DOHH2 (cell line): ENCODE measurements around the gene KIF7.

Source experiments
- H3F3A ChIP-seq: fragments of 200-600 bp; sonication (generic), shearing (Covaris generic); 2 replicates; pipeline ENCODE4 v1.6.0; 2016; ENCODE audit warnings: antibody characterized with exemption, mild to moderate bottlenecking; ENCODE audit not compliant: control insufficient read depth, insufficient read depth
- H3K27ac ChIP-seq: fragments of 200-600 bp; sonication (generic); 2 replicates; pipeline ENCODE4 v1.5.1; 2014; ENCODE audit warnings: low read depth, mild to moderate bottlenecking, low read length, moderate library complexity
- H3K27me3 ChIP-seq: fragments of 200-600 bp; sonication (generic); 2 replicates; pipeline ENCODE4 v1.6.1; 2014; ENCODE audit warnings: mild to moderate bottlenecking, low read length, mixed read lengths; ENCODE audit not compliant: control insufficient read depth
- H3K36me3 ChIP-seq: fragments of 200-600 bp; sonication (generic); 2 replicates; pipeline ENCODE4 v1.6.1; 2014; ENCODE audit warnings: mild to moderate bottlenecking, low read length, moderate library complexity, mixed read lengths; ENCODE audit not compliant: control insufficient read depth
- H3K4me1 ChIP-seq: fragments of 200-600 bp; sonication (generic); 2 replicates; pipeline ENCODE4 v1.6.1; 2014; ENCODE audit warnings: mild to moderate bottlenecking, low read length, mixed read lengths; ENCODE audit not compliant: control insufficient read depth
- H3K4me2 ChIP-seq: fragments of 200-600 bp; sonication (generic); 2 replicates; pipeline ENCODE4 v1.6.0; 2014; ENCODE audit warnings: mild to moderate bottlenecking, low read length, moderate library complexity
- H3K4me3 ChIP-seq: fragments of 200-600 bp; sonication (generic); 2 replicates; pipeline ENCODE4 v1.5.1; 2014; ENCODE audit warnings: mild to moderate bottlenecking, low read length, mixed read lengths
- H3K79me2 ChIP-seq: fragments of 200-600 bp; sonication (generic); 2 replicates; pipeline ENCODE4 v1.6.1; 2014; ENCODE audit warnings: mild to moderate bottlenecking, low read length, mixed read lengths; ENCODE audit not compliant: control insufficient read depth
- H3K9me2 ChIP-seq: fragments of 200-600 bp; sonication (generic); replicated peaks from 2 replicates; pipeline ENCODE4 v1.6.1; 2014; ENCODE audit warnings: mild to moderate bottlenecking, low read length, mixed read lengths; ENCODE audit not compliant: control insufficient read depth
- H3K9me3 ChIP-seq: fragments of 200-600 bp; sonication (generic); 2 replicates; pipeline ENCODE4 v1.6.1; 2014; ENCODE audit warnings: antibody characterized with exemption, low read length, mixed read lengths; ENCODE audit not compliant: control insufficient read depth, insufficient read depth
- H4K20me1 ChIP-seq: fragments of 200-600 bp; sonication (generic); 2 replicates; pipeline ENCODE4 v1.6.0; 2014; ENCODE audit warnings: low read depth, mild to moderate bottlenecking, antibody characterized with exemption, low read length, moderate library complexity; ENCODE audit not compliant: control insufficient read depth, insufficient read depth
- EZH2phosphoT487 ChIP-seq: fragments of 200-600 bp; sonication (generic); IDR thresholded peaks from 2 replicates; pipeline ENCODE4 v1.6.1; 2017; ENCODE audit warnings: borderline replicate concordance, mild to moderate bottlenecking, antibody characterized with exemption, low read length, moderate library complexity, mixed read lengths
- TF ChIP-seq, protein P1 (sequence below): fragments of 200-600 bp; sonication (generic); IDR thresholded peaks from one replicate; pipeline ENCODE4 v1.5.1; 2014; ENCODE audit warnings: antibody characterized with exemption, mild to moderate bottlenecking, low read depth, low read length; ENCODE audit not compliant: poor library complexity, severe bottlenecking

Gene KIF7

DNA sequence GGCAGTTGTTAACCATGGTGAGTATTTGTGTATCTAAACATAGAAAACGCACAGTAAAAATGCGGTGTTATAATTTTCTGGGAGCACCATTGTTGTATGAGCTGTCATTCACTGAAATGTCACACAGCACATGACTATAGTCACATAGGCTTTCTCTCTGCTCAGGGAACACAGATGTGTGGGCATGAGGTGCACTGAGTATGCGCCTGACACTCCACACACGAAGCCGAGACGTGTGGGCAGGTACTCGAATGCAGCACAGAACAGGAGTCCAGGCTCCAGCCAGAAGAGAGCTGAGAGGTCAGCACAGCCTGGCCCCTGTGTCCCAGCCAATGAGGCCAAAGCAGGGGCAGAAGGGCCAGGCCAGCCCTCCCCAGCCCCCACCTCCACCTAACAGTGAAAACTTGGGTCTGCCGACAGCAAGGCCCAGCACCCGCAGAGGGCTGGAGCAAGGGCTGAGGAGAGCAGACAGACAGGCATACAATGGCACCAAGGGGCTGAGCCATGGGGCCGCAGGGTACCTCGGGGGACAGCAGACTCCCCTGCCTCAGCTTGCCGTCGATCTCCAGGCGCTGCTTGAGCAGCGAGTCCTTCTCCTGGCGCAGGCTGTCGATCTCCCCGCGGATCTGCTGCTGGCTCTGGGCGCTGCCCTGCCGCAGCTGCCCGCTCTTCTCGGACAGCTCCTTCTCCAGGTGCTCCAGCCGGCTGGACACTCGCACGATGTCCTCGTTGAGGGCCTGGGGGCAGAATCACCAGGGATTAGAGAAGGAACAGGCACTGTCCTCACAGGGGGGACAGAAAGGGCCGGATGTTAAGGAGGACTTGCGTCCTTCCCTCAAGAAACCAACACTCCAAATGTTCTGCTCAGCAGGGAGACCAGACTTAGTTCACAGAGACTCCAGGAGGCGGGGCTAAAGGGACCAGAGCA, 24.0 kb downstream of the KIF7 start:
- no peak overlapping the region for H3K4me2 ChIP-seq
- no peaks in the 10 kb centered on the region for H3K27me3 ChIP-seq
- H3K9me2 ChIP-seq = no peaks in the 10 kb centered on the region
- peaks cover 57% of the 10 kb centered on the region for H3K36me3 ChIP-seq
- H3K79me2 ChIP-seq = no peaks in the 10 kb centered on the region
- H3K9me3 ChIP-seq = no peaks in the 10 kb centered on the region
- H3K4me3 ChIP-seq = no peak overlapping the region
- no peaks in the 10 kb centered on the region for H3F3A ChIP-seq
- H3K27ac ChIP-seq = no peak overlapping the region
- TF ChIP-seq EZH2phosphoT487 = no peak
- TF ChIP-seq, protein P1, sequence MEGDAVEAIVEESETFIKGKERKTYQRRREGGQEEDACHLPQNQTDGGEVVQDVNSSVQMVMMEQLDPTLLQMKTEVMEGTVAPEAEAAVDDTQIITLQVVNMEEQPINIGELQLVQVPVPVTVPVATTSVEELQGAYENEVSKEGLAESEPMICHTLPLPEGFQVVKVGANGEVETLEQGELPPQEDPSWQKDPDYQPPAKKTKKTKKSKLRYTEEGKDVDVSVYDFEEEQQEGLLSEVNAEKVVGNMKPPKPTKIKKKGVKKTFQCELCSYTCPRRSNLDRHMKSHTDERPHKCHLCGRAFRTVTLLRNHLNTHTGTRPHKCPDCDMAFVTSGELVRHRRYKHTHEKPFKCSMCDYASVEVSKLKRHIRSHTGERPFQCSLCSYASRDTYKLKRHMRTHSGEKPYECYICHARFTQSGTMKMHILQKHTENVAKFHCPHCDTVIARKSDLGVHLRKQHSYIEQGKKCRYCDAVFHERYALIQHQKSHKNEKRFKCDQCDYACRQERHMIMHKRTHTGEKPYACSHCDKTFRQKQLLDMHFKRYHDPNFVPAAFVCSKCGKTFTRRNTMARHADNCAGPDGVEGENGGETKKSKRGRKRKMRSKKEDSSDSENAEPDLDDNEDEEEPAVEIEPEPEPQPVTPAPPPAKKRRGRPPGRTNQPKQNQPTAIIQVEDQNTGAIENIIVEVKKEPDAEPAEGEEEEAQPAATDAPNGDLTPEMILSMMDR = no peak
- no peaks in the 10 kb centered on the region for H4K20me1 ChIP-seq
- H3K4me1 ChIP-seq = no peaks in the 10 kb centered on the region

DNA sequence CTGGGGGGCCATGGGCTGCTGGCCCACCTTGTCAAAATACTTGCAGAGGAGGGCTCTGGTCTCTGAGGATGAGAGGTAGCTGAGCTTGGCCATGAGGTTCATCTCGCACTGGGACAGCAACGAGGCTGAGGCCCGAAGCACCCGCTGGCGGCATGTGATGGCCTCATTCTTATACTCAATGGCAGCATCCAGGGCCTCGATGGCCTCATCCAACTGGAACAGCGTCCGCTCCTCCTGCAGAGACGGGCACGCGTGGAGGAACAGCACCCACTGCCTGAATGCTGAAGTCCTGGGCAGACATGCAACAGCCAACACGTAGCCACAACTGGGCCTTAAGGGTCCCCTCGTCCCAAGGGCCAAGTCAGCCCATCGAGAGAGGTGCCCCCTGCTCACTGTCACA, 25.0 kb downstream of the KIF7 start:
- H3K79me2 ChIP-seq = no peaks in the 10 kb centered on the region
- no peaks in the 10 kb centered on the region for H3F3A ChIP-seq
- no peaks in the 10 kb centered on the region for H3K9me2 ChIP-seq
- no peak overlapping the region for H3K27ac ChIP-seq
- no peak overlapping the region for H3K4me3 ChIP-seq
- peaks cover 67% of the 10 kb centered on the region for H3K36me3 ChIP-seq
- H3K9me3 ChIP-seq = no peaks in the 10 kb centered on the region
- TF ChIP-seq EZH2phosphoT487 = no peak
- TF ChIP-seq, protein P1 = no peak
- H3K27me3 ChIP-seq = no peaks in the 10 kb centered on the region
- H3K4me1 ChIP-seq = no peaks in the 10 kb centered on the region
- no peak overlapping the region for H3K4me2 ChIP-seq
- H4K20me1 ChIP-seq = no peaks in the 10 kb centered on the region

DNA sequence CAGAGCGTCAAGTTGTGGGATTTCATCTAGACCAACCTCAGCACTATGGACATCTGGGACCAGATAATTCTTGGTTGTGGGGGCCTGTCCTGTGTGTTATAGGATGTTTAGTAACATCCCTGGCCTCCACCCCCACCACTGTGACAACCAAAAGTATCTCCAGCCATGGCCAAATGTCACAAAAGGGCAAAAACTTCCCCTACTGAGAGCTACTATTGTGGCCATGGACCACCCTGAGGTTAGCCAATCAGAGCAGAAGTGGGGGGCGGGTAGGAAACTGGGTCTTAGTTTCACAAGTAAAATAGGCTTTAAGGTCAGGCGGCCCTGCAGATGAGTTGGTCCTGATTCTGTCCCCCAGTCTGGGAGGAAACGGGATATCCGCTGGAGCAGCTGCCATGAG, 25.4 kb downstream of the KIF7 start:
- Histone ChIP-seq H3K36me3 (peaks cover 71% of the 10 kb centered on the region), H3K9me2 (no peaks in the 10 kb centered on the region), H3K4me1 (no peaks in the 10 kb centered on the region), H3K79me2 (no peaks in the 10 kb centered on the region), H3K4me3 (no peak overlapping the region), H3K9me3 (no peaks in the 10 kb centered on the region), H3K27ac (no peak overlapping the region), H3F3A (no peaks in the 10 kb centered on the region), H3K4me2 (no peak overlapping the region), H3K27me3 (no peaks in the 10 kb centered on the region), H4K20me1 (no peaks in the 10 kb centered on the region)
- TF ChIP-seq EZH2phosphoT487 = no peak
- TF ChIP-seq, protein P1 = no peak
